C4-2B (cell line): ENCODE measurements around the gene SPACA7.

Experiments used
- H3K27ac ChIP-seq: fragments of 450-650 bp; 2 replicates; pipeline ENCODE4 v1.5.1; 2017
- ZFX ChIP-seq: fragments of 450-650 bp; IDR thresholded peaks from 2 replicates; pipeline ENCODE4 v1.6.1; 2017
- TF ChIP-seq, protein P1 (sequence below): fragments of 450-650 bp; conservative IDR thresholded peaks from 2 replicates; pipeline ENCODE4 v1.5.1; 2017; ENCODE audit warnings: mild to moderate bottlenecking

SPACA7 gene

DNA sequence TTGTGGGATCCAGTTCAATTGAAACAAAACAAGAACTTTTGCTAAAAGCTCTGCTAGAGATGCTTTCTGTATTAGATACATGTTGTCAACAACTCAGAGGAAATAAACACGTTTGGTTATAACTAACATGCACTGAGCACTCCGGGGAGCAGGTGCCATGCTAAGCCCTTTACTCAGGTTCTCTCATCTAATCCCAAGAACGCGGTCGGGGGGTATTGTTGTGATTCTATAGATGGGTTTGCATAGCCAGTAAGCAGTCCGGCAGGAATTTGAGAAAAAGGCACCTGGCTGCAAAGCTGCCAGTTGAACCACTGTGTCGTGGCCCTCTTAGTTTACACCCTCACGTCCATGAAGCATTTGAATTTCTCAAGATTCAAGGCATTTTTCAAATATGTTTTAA, 24.3 kb upstream of the SPACA7 start:
- TF ChIP-seq, protein P1, sequence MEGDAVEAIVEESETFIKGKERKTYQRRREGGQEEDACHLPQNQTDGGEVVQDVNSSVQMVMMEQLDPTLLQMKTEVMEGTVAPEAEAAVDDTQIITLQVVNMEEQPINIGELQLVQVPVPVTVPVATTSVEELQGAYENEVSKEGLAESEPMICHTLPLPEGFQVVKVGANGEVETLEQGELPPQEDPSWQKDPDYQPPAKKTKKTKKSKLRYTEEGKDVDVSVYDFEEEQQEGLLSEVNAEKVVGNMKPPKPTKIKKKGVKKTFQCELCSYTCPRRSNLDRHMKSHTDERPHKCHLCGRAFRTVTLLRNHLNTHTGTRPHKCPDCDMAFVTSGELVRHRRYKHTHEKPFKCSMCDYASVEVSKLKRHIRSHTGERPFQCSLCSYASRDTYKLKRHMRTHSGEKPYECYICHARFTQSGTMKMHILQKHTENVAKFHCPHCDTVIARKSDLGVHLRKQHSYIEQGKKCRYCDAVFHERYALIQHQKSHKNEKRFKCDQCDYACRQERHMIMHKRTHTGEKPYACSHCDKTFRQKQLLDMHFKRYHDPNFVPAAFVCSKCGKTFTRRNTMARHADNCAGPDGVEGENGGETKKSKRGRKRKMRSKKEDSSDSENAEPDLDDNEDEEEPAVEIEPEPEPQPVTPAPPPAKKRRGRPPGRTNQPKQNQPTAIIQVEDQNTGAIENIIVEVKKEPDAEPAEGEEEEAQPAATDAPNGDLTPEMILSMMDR, result no peak
- TF ChIP-seq ZFX, result no peak
- H3K27ac ChIP-seq, result no peak overlapping the region

DNA sequence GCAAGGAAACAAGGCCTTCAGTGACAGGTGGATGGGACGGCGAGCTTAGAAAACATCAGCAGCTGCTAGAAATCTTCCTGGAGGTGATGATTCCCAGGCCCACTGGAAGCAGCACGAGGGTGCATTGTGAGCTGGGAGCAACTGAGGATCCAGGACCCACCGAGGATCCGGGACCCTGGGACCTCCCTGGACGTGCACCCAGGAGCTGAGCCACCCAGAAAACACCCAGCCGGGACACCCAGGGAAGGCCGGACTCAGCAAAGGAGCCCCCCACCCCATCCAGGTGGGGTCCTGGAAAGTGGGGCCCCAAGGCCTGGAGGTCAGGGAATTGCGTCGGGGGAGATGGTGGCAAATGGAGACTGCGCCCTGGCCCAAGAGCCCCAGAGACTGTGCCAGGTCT, 22.3 kb upstream of the SPACA7 start:
- no peak overlapping the region for H3K27ac ChIP-seq
- no peak for TF ChIP-seq ZFX
- TF ChIP-seq, protein P1, result no peak

DNA sequence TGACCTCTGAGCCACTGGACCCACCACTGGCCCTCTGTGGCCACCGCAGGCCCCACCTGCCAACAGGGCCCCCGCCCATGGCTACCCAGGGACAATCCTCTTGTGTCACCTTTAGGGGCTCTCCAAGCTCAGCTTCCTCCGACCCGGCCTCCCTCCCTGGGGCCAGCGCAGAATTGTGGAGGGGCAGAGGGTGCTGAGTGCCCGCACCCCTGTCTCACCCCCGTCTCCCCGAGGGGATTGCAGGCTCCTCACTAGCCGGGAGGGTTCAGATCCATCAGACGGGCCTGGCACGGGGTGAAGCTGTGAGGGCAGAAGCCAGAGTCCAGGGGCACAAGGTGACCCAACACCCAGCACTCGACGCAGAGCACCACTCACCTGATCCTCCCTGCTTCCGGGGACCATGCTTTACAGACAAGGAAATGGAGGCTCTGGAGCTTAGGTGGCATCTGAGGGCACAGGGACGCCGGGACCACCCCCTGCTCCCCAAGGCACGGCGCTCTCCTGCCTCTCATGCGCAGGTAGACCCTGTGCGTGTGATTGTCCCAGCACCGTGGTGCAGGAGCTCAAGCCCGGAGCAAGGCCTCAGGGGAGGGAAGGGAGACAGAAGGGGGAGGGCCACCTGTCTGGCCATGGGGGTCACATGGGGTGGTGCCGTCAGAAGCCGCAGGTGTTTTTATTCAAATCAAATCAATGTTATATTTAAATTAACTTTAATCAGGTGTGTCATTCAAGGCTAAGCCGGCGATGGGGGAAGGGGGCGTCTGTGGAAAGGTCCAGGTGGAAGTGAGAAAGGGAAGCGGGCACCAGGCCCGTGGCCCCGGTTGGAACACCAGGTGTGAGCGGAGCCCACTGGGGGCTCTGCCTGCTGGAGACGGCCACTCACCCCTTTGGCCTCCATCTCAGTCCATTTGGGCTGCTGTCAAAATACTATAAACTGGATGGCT, 21.6 kb upstream of the SPACA7 start:
- TF ChIP-seq, protein P1, result no peak
- TF ChIP-seq ZFX, result no peak
- no peak overlapping the region for H3K27ac ChIP-seq

DNA sequence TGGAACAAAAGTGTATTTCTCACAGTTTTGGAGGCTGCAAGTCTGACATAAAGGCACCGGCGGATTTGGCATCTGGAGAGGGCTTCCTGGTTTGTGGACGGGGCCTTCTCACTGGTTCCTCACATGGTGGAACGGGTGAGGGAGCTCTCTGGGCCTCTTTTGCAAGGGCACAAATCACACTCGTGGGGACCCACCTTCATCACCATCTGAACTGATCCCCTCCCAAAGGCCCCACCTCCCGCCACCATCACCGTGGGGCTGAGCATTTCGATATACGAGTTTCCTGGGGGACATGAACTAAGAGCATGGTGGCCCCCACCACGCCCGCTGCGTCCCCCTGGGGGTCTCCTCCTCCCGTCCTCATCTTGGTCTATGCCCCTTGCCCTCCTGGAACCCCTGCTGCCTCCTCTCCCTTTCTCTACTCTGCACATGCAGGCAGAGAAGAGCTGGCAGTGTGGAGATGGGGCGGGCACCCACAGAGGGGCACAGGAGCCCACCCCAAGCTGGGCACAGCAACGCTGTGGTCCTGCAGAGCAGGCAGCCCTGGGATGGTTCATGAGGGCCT, 20.8 kb upstream of the SPACA7 start:
- TF ChIP-seq, protein P1, result no peak
- no peak for TF ChIP-seq ZFX

DNA sequence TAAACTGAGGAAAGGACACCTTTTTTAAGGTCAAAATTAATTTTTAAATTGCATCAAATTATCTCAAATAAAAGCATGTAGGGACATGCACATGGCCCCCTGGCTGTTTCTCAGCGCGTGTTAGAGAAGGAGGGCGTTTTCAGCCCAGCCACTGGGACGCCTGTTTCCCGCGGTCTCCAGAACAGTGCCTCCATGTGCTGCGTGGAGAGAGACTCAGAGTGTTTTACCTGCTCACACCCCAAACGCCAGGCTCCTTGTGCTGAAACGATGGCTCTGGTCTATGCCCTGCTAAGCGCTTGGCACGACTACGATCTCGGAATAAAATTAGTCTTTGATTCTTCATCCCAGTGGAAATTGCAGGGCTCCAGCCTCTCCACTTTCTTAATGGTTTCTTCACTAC, 20.0 kb upstream of the SPACA7 start:
- TF ChIP-seq ZFX, result no peak
- TF ChIP-seq, protein P1, result no peak
- H3K27ac ChIP-seq, result no peak overlapping the region

More for the DNA sequence above, 20.8 kb upstream of the SPACA7 start:
- H3K27ac ChIP-seq, result no peak overlapping the region

DNA sequence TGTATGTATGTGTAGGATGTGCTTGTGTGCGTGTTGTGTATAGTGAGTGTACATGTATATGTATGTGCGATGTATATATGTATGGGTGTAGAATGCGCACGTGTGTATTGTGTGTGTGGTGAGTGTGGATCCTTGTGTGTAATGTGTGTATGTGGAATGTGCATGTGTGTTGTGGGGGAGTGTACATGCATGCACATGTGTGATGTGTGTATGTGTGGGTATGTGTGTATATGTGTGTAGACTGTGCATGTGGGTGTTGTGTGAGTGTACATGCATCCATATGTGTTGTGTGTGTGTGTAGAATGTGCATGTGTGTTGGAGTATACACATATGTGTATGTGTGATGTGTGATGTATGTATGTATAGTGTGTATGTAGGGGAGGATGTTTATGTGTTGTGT, 18.0 kb upstream of the SPACA7 start:
- no peak for TF ChIP-seq ZFX
- H3K27ac ChIP-seq, result no peak overlapping the region

DNA sequence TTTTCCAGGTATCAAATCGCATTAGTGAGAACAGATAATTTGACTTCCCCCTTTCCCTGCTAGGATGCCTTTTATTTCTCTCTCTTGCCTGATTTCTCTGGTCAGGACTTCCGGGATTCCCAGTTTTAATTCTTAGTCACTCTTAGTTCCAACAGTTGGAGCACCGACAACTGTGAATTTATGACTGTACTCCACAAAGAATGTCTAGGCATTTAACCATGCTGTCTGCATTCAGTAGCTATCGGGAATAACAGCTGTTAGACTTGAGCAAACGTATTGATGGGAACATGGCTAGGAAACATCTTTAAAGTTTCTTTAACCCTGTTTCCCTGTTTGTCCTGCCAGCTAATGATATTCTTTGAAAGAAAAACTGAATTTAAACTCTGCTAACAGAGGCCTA, 14.1 kb upstream of the SPACA7 start:
- H3K27ac ChIP-seq, result no peak overlapping the region
- TF ChIP-seq, protein P1, result no peak
- no peak for TF ChIP-seq ZFX
